ENCODE data around the gene SULT2B1.

SULT2B1 gene

GRCh38 chr19:48629599-48630295, 77.8 kb downstream of the SULT2B1 start:
- no peak for TF ChIP-seq YY1 (IDR thresholded peaks at IDR 0.05; ENCODE audit: low read depth)
- peak; percentile 51 for TF ChIP-seq TEAD4 (IDR thresholded peaks at IDR 0.05)
- TF ChIP-seq CEBPB (IDR thresholded peaks at IDR 0.05) = no peak

- no peak for TF ChIP-seq EGR1 (IDR thresholded peaks at IDR 0.05)
- no peak for TF ChIP-seq ZBTB7A (IDR thresholded peaks at IDR 0.05; ENCODE audit: low read depth)
- no peak for TF ChIP-seq TAF1 (IDR thresholded peaks at IDR 0.05; ENCODE audit: low read depth)
- TF ChIP-seq MAX (IDR thresholded peaks at IDR 0.05) = no peak
- no peak for TF ChIP-seq USF1 (IDR thresholded peaks at IDR 0.05)
- 0 out of 2 replicates have a peak, but pooled peaks have one; percentile 27 for TF ChIP-seq TCF12 (IDR thresholded peaks at IDR 0.05; ENCODE audit: low read depth)
- TF ChIP-seq REST (IDR thresholded peaks at IDR 0.05; ENCODE audit: low read depth) = no peak
- no peak for TF ChIP-seq FOXM1 (IDR thresholded peaks at IDR 0.05; ENCODE audit: borderline replicate concordance, low read depth)
Measured at GRCh38 chr19:48630296-48631063, 78.5 kb downstream of the SULT2B1 start.

GRCh38 chr19:48631225-48631624, 79.3 kb downstream of the SULT2B1 start:
- no peak for TF ChIP-seq YY1 (IDR thresholded peaks at IDR 0.05; ENCODE audit: low read depth)
- no peak for TF ChIP-seq TAF1 (IDR thresholded peaks at IDR 0.05; ENCODE audit: low read depth)
- no peak for TF ChIP-seq NFIC (IDR thresholded peaks at IDR 0.05)
- TF ChIP-seq EP300 (IDR thresholded peaks at IDR 0.05; ENCODE audit: borderline replicate concordance) = no peak
- TF ChIP-seq CEBPB (IDR thresholded peaks at IDR 0.05) = no peak
- no peak for TF ChIP-seq CREB1 (IDR thresholded peaks at IDR 0.05; ENCODE audit: low read depth)
- TF ChIP-seq REST (IDR thresholded peaks at IDR 0.05; ENCODE audit: low read depth) = no peak
- TF ChIP-seq ZBTB7A (IDR thresholded peaks at IDR 0.05; ENCODE audit: low read depth) = no peak

- TF ChIP-seq REST (IDR thresholded peaks at IDR 0.05; ENCODE audit: low read depth) = no peak
- no peak for TF ChIP-seq MAX (IDR thresholded peaks at IDR 0.05)
- TF ChIP-seq CREB1 (IDR thresholded peaks at IDR 0.05; ENCODE audit: low read depth) = no peak
- no peak for TF ChIP-seq NFIC (IDR thresholded peaks at IDR 0.05)
- TF ChIP-seq CEBPB (IDR thresholded peaks at IDR 0.05) = no peak
- TF ChIP-seq YY1 (IDR thresholded peaks at IDR 0.05; ENCODE audit: low read depth) = no peak
- TF ChIP-seq TCF12 (IDR thresholded peaks at IDR 0.05; ENCODE audit: low read depth) = no peak
- TF ChIP-seq EP300 (IDR thresholded peaks at IDR 0.05; ENCODE audit: borderline replicate concordance) = no peak
Measured at GRCh38 chr19:48632692-48633147, 80.7 kb downstream of the SULT2B1 start.

Data from Ishikawa (cell line).